GM18858 (cell line): Measurements from ENCODE around the gene HAUS3.
A peak's percentile ranks its signal among the peaks of the same experiment; 100 is the strongest.
"Not testable (repeated sequence)": the region's sequence is repeated elsewhere in the genome, so short reads cannot be mapped to it uniquely, and the experiment has no call there.

Source experiments
- ATAC-seq: cut with Tn5 transposase; IDR thresholded peaks from one replicate; pipeline ENCODE4 v1.9.1; 2021; ENCODE audit not compliant: unreplicated experiment

Gene HAUS3

DNA sequence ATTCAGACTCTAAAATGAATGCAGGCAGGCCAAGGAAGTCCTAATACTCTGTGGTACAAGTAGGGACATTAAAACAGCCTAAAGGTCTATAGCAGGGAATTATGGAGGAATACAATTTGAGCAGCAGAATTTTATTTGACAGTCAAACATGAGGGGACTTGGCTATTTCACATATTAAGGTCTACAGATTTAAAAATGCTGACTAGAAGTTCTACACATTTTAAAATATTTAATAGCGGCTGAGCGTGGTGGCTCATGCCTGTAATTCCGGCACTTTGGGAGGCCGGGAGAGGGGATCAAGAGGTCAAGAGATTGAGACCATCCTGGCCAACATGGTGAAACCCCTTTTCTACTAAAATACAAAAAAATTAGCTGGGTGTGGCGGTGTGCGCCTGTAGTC lies 10.8 kb downstream of the HAUS3 start:
- no peak for ATAC-seq

GRCh38 chr4:2226261-2226660 lies 15.7 kb downstream of the HAUS3 start:
- no peak for ATAC-seq

- ATAC-seq: no peak
Measured at GRCh38 chr4:2222838-2223237, 19.1 kb downstream of the HAUS3 start.

GRCh38 chr4:2221378-2221777 lies 20.5 kb downstream of the HAUS3 start:
- not testable (repeated sequence) for ATAC-seq

GRCh38 chr4:2220016-2220630 lies 21.8 kb downstream of the HAUS3 start:
- ATAC-seq: peak; percentile 57

- ATAC-seq: no peak
Measured at GRCh38 chr4:2219233-2219760, 22.6 kb downstream of the HAUS3 start.

- ATAC-seq: no peak
Measured at GRCh38 chr4:2218436-2218835, 23.5 kb downstream of the HAUS3 start.

GRCh38 chr4:2217726-2218125 lies 24.2 kb downstream of the HAUS3 start:
- ATAC-seq: no peak

GRCh38 chr4:2212831-2213230 lies 29.1 kb downstream of the HAUS3 start:
- no peak for ATAC-seq

DNA sequence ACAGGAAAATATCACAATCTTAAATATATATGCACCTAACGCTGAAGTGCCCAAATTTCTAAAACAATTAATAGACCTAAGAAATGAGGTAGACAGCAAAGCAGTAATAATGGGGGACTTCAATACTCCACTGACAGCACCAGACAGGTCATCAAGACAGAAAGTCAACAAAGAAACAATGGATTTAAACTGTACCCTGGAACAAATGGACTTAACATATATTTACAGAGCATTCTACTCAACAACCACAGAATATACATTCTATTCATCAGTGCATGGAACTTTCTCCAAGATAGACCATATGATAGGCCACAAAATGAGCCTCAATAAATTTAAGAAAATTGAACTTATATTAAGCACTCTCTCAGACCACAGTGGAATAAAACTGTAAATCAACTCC lies 39.1 kb downstream of the HAUS3 start:
- ATAC-seq: not testable (repeated sequence)

- ATAC-seq: no peak
Measured at GRCh38 chr4:2194496-2194895, 47.4 kb downstream of the HAUS3 start.

DNA sequence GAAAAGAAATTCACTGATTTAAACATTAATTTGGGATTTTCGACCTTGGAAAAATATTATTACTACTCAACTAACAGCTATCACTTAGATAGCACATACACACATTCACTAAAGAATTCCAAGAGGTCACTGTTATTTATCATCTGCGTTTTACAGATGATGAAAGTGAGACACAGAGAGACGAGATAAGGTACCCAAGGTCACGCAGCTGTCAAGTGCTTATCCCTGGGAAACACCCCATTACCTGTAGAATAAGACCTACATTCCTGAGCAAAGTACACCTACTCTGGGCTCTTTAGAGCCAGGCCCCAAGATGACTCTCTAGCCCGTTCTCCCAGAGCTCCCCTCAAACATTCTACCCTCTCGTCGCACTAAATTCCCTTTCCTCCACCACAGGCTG lies 48.6 kb downstream of the HAUS3 start:
- no peak for ATAC-seq

DNA sequence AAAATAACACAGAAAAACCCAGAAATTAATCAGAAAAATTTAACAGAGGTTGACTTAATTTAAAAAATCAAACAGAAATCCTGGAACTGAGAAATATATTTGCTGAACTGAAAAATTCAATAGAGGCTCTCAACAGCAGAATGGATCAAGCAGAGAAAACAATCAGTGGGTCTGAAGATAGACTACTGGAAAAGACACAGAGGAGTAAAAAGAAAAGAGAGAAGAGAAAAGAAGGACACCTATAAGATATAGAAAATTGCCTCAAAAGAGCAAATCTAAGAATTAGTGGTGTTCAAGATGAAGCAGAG lies 55.1 kb downstream of the HAUS3 start:
- no peak for ATAC-seq

GRCh38 chr4:2186133-2186864 lies 55.6 kb downstream of the HAUS3 start:
- no peak for ATAC-seq

- no peak for ATAC-seq
Measured at GRCh38 chr4:2183394-2183793, 58.5 kb downstream of the HAUS3 start.

DNA sequence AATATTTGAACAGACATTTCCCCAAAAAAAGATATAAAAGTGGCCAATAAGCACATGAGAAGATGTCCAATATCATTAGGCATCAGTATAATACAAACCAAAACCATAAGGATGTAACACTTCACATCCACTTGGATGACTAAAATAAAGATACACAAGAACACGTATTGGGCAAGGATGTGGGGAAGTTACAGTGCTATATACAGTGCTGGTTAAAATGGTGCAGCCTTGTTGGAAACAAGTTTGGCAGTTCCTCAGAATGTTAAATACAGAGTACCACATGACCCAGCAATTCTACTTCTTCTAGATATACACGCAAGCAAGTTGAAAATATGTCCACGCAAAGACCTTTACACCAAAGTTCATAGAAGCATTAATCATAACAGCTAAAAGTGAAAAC lies 58.9 kb downstream of the HAUS3 start:
- ATAC-seq: no peak

DNA sequence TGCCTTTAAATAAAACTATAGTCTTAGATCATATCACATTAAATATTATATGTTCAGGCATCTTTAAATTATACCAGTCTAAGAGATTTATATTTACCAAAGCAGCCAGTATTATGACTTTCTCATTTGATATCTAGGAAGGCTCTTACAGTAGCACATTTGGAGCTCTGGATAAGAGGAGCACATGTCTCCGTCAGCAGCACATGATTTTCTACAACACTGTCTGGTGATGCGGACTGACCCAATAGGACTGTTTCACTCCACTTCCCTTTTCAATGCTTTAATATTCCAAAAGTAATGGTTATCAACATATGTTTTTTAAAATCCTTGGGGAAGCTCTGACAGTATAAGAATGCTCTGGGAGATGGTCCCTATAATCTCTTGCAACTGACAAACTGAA lies 61.5 kb downstream of the HAUS3 start:
- no peak for ATAC-seq

- no peak for ATAC-seq
Measured at GRCh38 chr4:2179717-2180116, 62.2 kb downstream of the HAUS3 start.

DNA sequence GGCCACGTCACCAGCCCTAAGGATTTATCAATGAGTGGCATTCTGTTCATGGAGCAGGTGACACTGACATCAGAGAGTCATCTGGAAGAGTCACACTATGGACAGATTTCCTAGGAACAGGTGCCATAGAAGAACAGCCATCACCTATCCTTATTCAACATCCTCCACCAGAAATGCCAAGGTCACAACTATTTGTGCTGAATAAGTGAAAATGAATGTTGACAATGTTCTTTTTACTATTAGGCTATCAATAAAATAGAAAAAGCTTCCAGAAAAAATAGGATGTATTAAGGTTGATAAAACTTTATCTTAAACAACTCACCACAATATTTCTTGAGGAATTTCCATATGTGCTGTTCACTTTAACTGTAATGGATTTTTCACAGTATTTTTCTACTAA lies 62.9 kb downstream of the HAUS3 start:
- ATAC-seq: no peak
